NT2/D1 (cell line): Measurements from ENCODE around the gene FAM184B.

Source experiments
- DNase-seq: peaks from one replicate; pipeline ENCODE4 v3.0.0-alpha.2; 2011; ENCODE audit warnings: low read depth, low spot score
- H3K27me3 ChIP-seq: 2 replicates; pipeline ENCODE4 v1.6.0; 2011; ENCODE audit warnings: mild to moderate bottlenecking; ENCODE audit not compliant: insufficient read length, insufficient read depth
- H3K36me3 ChIP-seq: 2 replicates; pipeline ENCODE4 v1.6.1; 2011; ENCODE audit warnings: mild to moderate bottlenecking, low read length, mixed read lengths; ENCODE audit not compliant: insufficient read depth, insufficient read length
- H3K4me1 ChIP-seq: 2 replicates; pipeline ENCODE4 v1.5.1; 2011; ENCODE audit not compliant: insufficient read depth, insufficient read length
- H3K4me3 ChIP-seq: 2 replicates; pipeline ENCODE4 v1.5.1; 2011; ENCODE audit warnings: low read depth; ENCODE audit not compliant: insufficient read length
- H3K9ac ChIP-seq: 2 replicates; pipeline ENCODE4 v1.6.0; 2011; ENCODE audit warnings: low read depth; ENCODE audit not compliant: insufficient read length
- H3K9me3 ChIP-seq: 2 replicates; pipeline ENCODE4 v1.5.1; 2011; ENCODE audit warnings: mild to moderate bottlenecking, low read length; ENCODE audit not compliant: insufficient read depth
- SUZ12 ChIP-seq: IDR thresholded peaks from 2 replicates; pipeline ENCODE4 v1.6.1; 2011; ENCODE audit not compliant: insufficient read length, insufficient read depth; ENCODE audit errors: extremely low read depth
- YY1 ChIP-seq: IDR thresholded peaks from 2 replicates; pipeline ENCODE4 v1.6.1; 2011; ENCODE audit not compliant: insufficient read length, insufficient read depth
- ZNF274 ChIP-seq: IDR thresholded peaks from 2 replicates; pipeline ENCODE4 v1.6.1; 2011; ENCODE audit warnings: mild to moderate bottlenecking, low read depth, low read length

FAM184B gene

GRCh38 chr4:17589355-17589754 is 192.1 kb downstream of the FAM184B start:
- Histone ChIP-seq H3K4me3 (no peak overlapping the region), H3K4me1 (no peaks in the 10 kb centered on the region), H3K9ac (no peak overlapping the region), H3K9me3 (no peaks in the 10 kb centered on the region), H3K36me3 (peaks cover 81% of the 10 kb centered on the region), H3K27me3 (no peaks in the 10 kb centered on the region)
- no peak for DNase-seq
- no peak for TF ChIP-seq YY1
- no peak for TF ChIP-seq ZNF274
- TF ChIP-seq SUZ12: no peak

- Histone ChIP-seq H3K9me3 (no peaks in the 10 kb centered on the region), H3K4me1 (peaks cover 9% of the 10 kb centered on the region), H3K27me3 (no peaks in the 10 kb centered on the region), H3K4me3 (no peak overlapping the region), H3K36me3 (peaks cover 90% of the 10 kb centered on the region), H3K9ac (no peak overlapping the region)
- no peak for DNase-seq
- TF ChIP-seq YY1 (no peak), ZNF274 (no peak), SUZ12 (no peak)
These were observed 194.2 kb downstream of the FAM184B start for GRCh38 chr4:17587094-17587822.

GRCh38 chr4:17584521-17585213 is 196.8 kb downstream of the FAM184B start:
- Histone ChIP-seq H3K27me3 (no peaks in the 10 kb centered on the region), H3K9me3 (no peaks in the 10 kb centered on the region), H3K4me3 (no peak overlapping the region), H3K4me1 (peaks cover 9% of the 10 kb centered on the region), H3K9ac (no peak overlapping the region), H3K36me3 (peaks cover 96% of the 10 kb centered on the region)
- DNase-seq: peak; percentile 54
- no peak for TF ChIP-seq SUZ12
- TF ChIP-seq ZNF274: no peak
- TF ChIP-seq YY1: no peak

GRCh38 chr4:17583941-17584340 is 197.5 kb downstream of the FAM184B start:
- H3K36me3 ChIP-seq: peaks cover 96% of the 10 kb centered on the region
- H3K4me1 ChIP-seq: peaks cover 9% of the 10 kb centered on the region
- TF ChIP-seq YY1: no peak
- no peak for TF ChIP-seq ZNF274
- no peak for TF ChIP-seq SUZ12
- no peaks in the 10 kb centered on the region for H3K27me3 ChIP-seq
- peak overlapping the region; percentile 22 for H3K9ac ChIP-seq
- no peak overlapping the region for H3K4me3 ChIP-seq
- H3K9me3 ChIP-seq: no peaks in the 10 kb centered on the region
- no peak for DNase-seq

GRCh38 chr4:17583276-17583675 is 198.1 kb downstream of the FAM184B start:
- no peak for DNase-seq
- Histone ChIP-seq H3K9ac (no peak overlapping the region), H3K4me1 (peaks cover 14% of the 10 kb centered on the region), H3K9me3 (no peaks in the 10 kb centered on the region), H3K27me3 (no peaks in the 10 kb centered on the region), H3K36me3 (peaks cover 96% of the 10 kb centered on the region), H3K4me3 (no peak overlapping the region)
- TF ChIP-seq SUZ12 (no peak), ZNF274 (no peak), YY1 (no peak)

GRCh38 chr4:17580969-17581368 is 200.5 kb downstream of the FAM184B start:
- Histone ChIP-seq H3K4me3 (no peak overlapping the region), H3K27me3 (no peaks in the 10 kb centered on the region), H3K9ac (no peak overlapping the region), H3K36me3 (peaks cover 75% of the 10 kb centered on the region), H3K9me3 (no peaks in the 10 kb centered on the region), H3K4me1 (peaks cover 14% of the 10 kb centered on the region)
- DNase-seq: no peak
- TF ChIP-seq YY1 (no peak), SUZ12 (no peak), ZNF274 (no peak)
